H9 (cell line): Measurements from ENCODE around the gene IQSEC1. TPM values are rescaled to one million over a fixed set of nuclear protein-coding genes. Genes with fewer than 3 reads are reported as not detected.

ENCODE experiments used
- DNase-seq: peaks from one replicate; pipeline ENCODE4 v3.0.0-alpha.2; 2017
- H2AFZ ChIP-seq: one replicate; pipeline ENCODE4 v1.6.1; 2013; ENCODE audit warnings: mild to moderate bottlenecking, low read length, control low read depth, moderate library complexity
- H2AK5ac ChIP-seq: 2 replicates; pipeline ENCODE4 v1.6.1; 2013; ENCODE audit warnings: low read length, control low read depth, mixed read lengths; ENCODE audit not compliant: insufficient read length
- H2BK120ac ChIP-seq: one replicate; pipeline ENCODE4 v1.6.1; 2013; ENCODE audit warnings: low read depth, mild to moderate bottlenecking, low read length, control low read depth, inconsistent platforms; ENCODE audit not compliant: poor library complexity, severe bottlenecking
- H2BK12ac ChIP-seq: 2 replicates; pipeline ENCODE4 v1.6.1; 2013; ENCODE audit warnings: low read length, control low read depth, mixed read lengths, low read depth; ENCODE audit not compliant: insufficient read length
- H2BK15ac ChIP-seq: 2 replicates; pipeline ENCODE4 v1.6.1; 2013; ENCODE audit warnings: low read depth, low read length, control low read depth
- H2BK20ac ChIP-seq: one replicate; pipeline ENCODE4 v1.6.1; 2013; ENCODE audit warnings: low read depth, mild to moderate bottlenecking, low read length, control low read depth, inconsistent platforms; ENCODE audit not compliant: poor library complexity, severe bottlenecking
- H2BK5ac ChIP-seq: 2 replicates; pipeline ENCODE4 v1.6.1; 2013; ENCODE audit warnings: low read length, control low read depth, mixed read lengths; ENCODE audit not compliant: insufficient read length
- H3K14ac ChIP-seq: 2 replicates; pipeline ENCODE4 v1.6.1; 2013; ENCODE audit warnings: low read length, control low read depth; ENCODE audit not compliant: insufficient read depth
- H3K18ac ChIP-seq: 2 replicates; pipeline ENCODE4 v1.6.1; 2013; ENCODE audit warnings: low read depth, mild to moderate bottlenecking, mixed read lengths, low read length, control low read depth; ENCODE audit not compliant: insufficient read length
- H3K23ac ChIP-seq: 2 replicates; pipeline ENCODE4 v1.6.1; 2013; ENCODE audit warnings: low read length, control low read depth, mixed read lengths, low read depth; ENCODE audit not compliant: insufficient read length
- H3K23me2 ChIP-seq: 2 replicates; pipeline ENCODE4 v1.6.1; 2013; ENCODE audit warnings: low read depth, mild to moderate bottlenecking, mixed read lengths, low read length, control low read depth; ENCODE audit not compliant: insufficient read length, poor library complexity, severe bottlenecking
- H3K27ac ChIP-seq: 2 replicates; pipeline ENCODE4 v1.5.1; 2013; ENCODE audit warnings: low read length, control low read depth, mixed read lengths, low read depth; ENCODE audit not compliant: insufficient read length
- H3K27me3 ChIP-seq: 2 replicates; pipeline ENCODE4 v1.6.1; 2013; ENCODE audit warnings: low read length, control low read depth, inconsistent platforms; ENCODE audit not compliant: insufficient read depth
- H3K4ac ChIP-seq: 2 replicates; pipeline ENCODE4 v1.6.1; 2013; ENCODE audit warnings: low read depth, mild to moderate bottlenecking, control low read depth, inconsistent platforms, low read length, moderate library complexity
- H3K4me1 ChIP-seq: 2 replicates; pipeline ENCODE4 v1.6.1; 2013; ENCODE audit warnings: low read length, control low read depth, inconsistent platforms; ENCODE audit not compliant: insufficient read depth
- H3K4me2 ChIP-seq: 2 replicates; pipeline ENCODE4 v1.6.1; 2013; ENCODE audit warnings: low read length, control low read depth, mixed read lengths; ENCODE audit not compliant: insufficient read length, insufficient read depth
- H3K56ac ChIP-seq: 2 replicates; pipeline ENCODE4 v1.6.1; 2013; ENCODE audit warnings: low read depth, mild to moderate bottlenecking, mixed read lengths, low read length, control low read depth; ENCODE audit not compliant: insufficient read length
- H3K79me1 ChIP-seq: 2 replicates; pipeline ENCODE4 v1.6.1; 2013; ENCODE audit warnings: low read depth, mild to moderate bottlenecking, moderate library complexity, low read length, control low read depth, inconsistent platforms; ENCODE audit not compliant: insufficient read depth, poor library complexity, severe bottlenecking
- H3K79me2 ChIP-seq: 2 replicates; pipeline ENCODE4 v1.6.1; 2013; ENCODE audit warnings: low read length, control low read depth, inconsistent platforms; ENCODE audit not compliant: insufficient read depth
- H3K9ac ChIP-seq: 2 replicates; pipeline ENCODE4 v1.6.1; 2013; ENCODE audit warnings: low read length, control low read depth, mixed read lengths; ENCODE audit not compliant: insufficient read length; ENCODE audit errors: extremely low read depth
- H3K9me3 ChIP-seq: one replicate; pipeline ENCODE4 v1.6.1; 2013; ENCODE audit warnings: low read depth, low read length, inconsistent platforms; ENCODE audit not compliant: control insufficient read depth
- H3T11ph ChIP-seq: one replicate; pipeline ENCODE4 v1.6.1; 2013; ENCODE audit warnings: mild to moderate bottlenecking, low read length, control low read depth, inconsistent platforms
- H4K20me1 ChIP-seq: one replicate; pipeline ENCODE4 v1.6.1; 2013; ENCODE audit not compliant: control insufficient read depth, insufficient read length, insufficient read depth
- H4K5ac ChIP-seq: 2 replicates; pipeline ENCODE4 v1.6.1; 2013; ENCODE audit warnings: low read depth, mild to moderate bottlenecking, mixed read lengths, low read length, control low read depth; ENCODE audit not compliant: insufficient read length
- H4K8ac ChIP-seq: replicated peaks from 2 replicates; pipeline ENCODE4 v1.6.1; 2013; ENCODE audit warnings: low read length, control low read depth, mixed read lengths, low read depth; ENCODE audit not compliant: insufficient read length
- H4K91ac ChIP-seq: 2 replicates; pipeline ENCODE4 v1.6.1; 2013; ENCODE audit warnings: low read depth, mild to moderate bottlenecking, moderate library complexity, mixed read lengths, low read length, control low read depth; ENCODE audit not compliant: insufficient read length
- H3K27ac Mint-ChIP-seq, 3 experiments: 2 replicates in 2 of 3; 3 replicates in 1 of 3; pipeline ENCODE4 v1.8.0; 2020 to 2021; ENCODE audit warnings: mixed read lengths in 3 of 3, mild to moderate bottlenecking in 1 of 3, moderate library complexity in 1 of 3
- H3K27me3 Mint-ChIP-seq: 2 replicates; pipeline ENCODE4 v1.8.0; 2021; ENCODE audit warnings: low read depth, mild to moderate bottlenecking, moderate library complexity, mixed read lengths
- H3K36me3 Mint-ChIP-seq, 3 experiments: 2 replicates in 2 of 3; 3 replicates in 1 of 3; pipeline ENCODE4 v1.8.0; 2020 to 2021; ENCODE audit warnings: low read depth in 3 of 3, mixed read lengths in 3 of 3; ENCODE audit not compliant: insufficient read depth in 1 of 3
- H3K4me1 Mint-ChIP-seq, 2 experiments: 2 replicates each; pipeline ENCODE4 v1.8.0; 2020; ENCODE audit warnings: mixed read lengths in 2 of 2
- H3K4me3 Mint-ChIP-seq, 2 experiments: 2 replicates in 1 of 2; 3 replicates in 1 of 2; pipeline ENCODE4 v1.8.0; 2020 to 2021; ENCODE audit warnings: mild to moderate bottlenecking in 2 of 2, mixed read lengths in 2 of 2, moderate library complexity in 1 of 2
- H3K9me3 Mint-ChIP-seq, 2 experiments: 2 replicates in 1 of 2; 3 replicates in 1 of 2; pipeline ENCODE4 v1.8.0; 2020; ENCODE audit warnings: mild to moderate bottlenecking in 2 of 2, mixed read lengths in 2 of 2, moderate library complexity in 1 of 2
- CTCF ChIP-seq: fragments of 200-600 bp; sonication (generic); conservative IDR thresholded peaks from 3 replicates; pipeline ENCODE4 v1.8.0; 2021; ENCODE audit warnings: antibody characterized with exemption, mild to moderate bottlenecking
- WGBS: extraction: QIAGEN DNeasy Blood & Tissue Kit; methylation state at CpG from one replicate; pipeline ENCODE4 v1.1.7; 2013; ENCODE audit warnings: missing lambda C conversion rate, low lambda C conversion rate, mixed read lengths; ENCODE audit not compliant: insufficient read length; ENCODE audit errors: extremely low coverage; 5-methylcytosine and 5-hydroxymethylcytosine counted together
- total RNA-seq: library from RNA; stranded (reverse); gene quantifications from 2 replicates; pipeline ENCODE4 v1.2.1, GENCODE V29; 2021

Gene IQSEC1
- total RNA-seq, 1 experiment from 2014 or later, result 19.1 TPM

DNA sequence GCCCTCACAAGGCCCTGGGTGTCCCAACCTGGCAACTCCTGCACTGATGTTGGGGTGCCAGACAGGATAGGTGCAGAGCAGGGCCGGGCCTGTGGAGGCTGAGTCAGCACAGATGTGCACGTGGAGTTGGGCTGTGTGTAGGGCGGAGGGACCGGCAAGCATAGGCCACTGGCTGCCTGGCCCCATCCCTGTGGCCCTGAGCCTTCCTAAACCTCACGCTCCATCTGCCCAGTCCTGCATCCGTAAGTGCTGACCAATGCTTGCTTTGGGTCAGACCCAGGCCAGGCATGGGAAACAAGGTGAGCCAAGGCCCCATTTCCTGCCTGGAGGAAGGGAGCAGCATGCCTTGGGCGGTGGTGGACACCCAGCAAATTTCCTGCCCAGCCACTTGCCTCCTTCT lies 5.8 kb upstream of the IQSEC1 start:
- no CpG with 5 or more reads among the region's 7 CpGs for WGBS
- H2BK120ac ChIP-seq, result no peak overlapping the region

More for the DNA sequence above, 5.8 kb upstream of the IQSEC1 start:
- Mint-ChIP-seq H3K4me1 (peaks cover 6 to 22% of the 10 kb centered on the region in 2 experiments), H3K27ac (no peak overlapping the region; a peak in 1 of 7 replicates), H3K9me3 (no peaks in the 10 kb centered on the region), H3K36me3 (no peaks in the 10 kb centered on the region), H3K4me3 (no peak overlapping the region), H3K27me3 (peaks cover 36% of the 10 kb centered on the region)
- Histone ChIP-seq H2AK5ac (no peak overlapping the region), H3K18ac (no peak overlapping the region), H3K27me3 (peaks cover under 1% of the 10 kb centered on the region; the same call in 1 of the 2 replicates), H3K79me2 (no peaks in the 10 kb centered on the region), H4K91ac (no peak overlapping the region), H3K27ac (no peak overlapping the region), H2BK15ac (no peak overlapping the region), H4K8ac (no peak overlapping the region), H3K79me1 (no peaks in the 10 kb centered on the region), H2BK20ac (no peak overlapping the region), H3T11ph (no peak overlapping the region), H4K5ac (no peak overlapping the region), H3K4me2 (no peak overlapping the region), H4K20me1 (no peaks in the 10 kb centered on the region), H2BK12ac (no peak overlapping the region), H3K56ac (no peak overlapping the region), H3K9ac (no peak overlapping the region), H2AFZ (no peak overlapping the region), H3K23ac (no peak overlapping the region), H2BK5ac (no peak overlapping the region), H3K4ac (no peak overlapping the region), H3K14ac (no peak overlapping the region), H3K9me3 (no peaks in the 10 kb centered on the region), H3K23me2 (no peaks in the 10 kb centered on the region), H3K4me1 (no peaks in the 10 kb centered on the region)
- DNase-seq, result no peak
- no peak for TF ChIP-seq CTCF
